NK-92 (cell line): ENCODE data around the gene PRSS33.

Experiments used
- DNase-seq: peaks from one replicate; lab custom pipeline; 2025; ENCODE audit not compliant: unreplicated experiment; lab: John Stamatoyannopoulos, UW

PRSS33 gene

DNA sequence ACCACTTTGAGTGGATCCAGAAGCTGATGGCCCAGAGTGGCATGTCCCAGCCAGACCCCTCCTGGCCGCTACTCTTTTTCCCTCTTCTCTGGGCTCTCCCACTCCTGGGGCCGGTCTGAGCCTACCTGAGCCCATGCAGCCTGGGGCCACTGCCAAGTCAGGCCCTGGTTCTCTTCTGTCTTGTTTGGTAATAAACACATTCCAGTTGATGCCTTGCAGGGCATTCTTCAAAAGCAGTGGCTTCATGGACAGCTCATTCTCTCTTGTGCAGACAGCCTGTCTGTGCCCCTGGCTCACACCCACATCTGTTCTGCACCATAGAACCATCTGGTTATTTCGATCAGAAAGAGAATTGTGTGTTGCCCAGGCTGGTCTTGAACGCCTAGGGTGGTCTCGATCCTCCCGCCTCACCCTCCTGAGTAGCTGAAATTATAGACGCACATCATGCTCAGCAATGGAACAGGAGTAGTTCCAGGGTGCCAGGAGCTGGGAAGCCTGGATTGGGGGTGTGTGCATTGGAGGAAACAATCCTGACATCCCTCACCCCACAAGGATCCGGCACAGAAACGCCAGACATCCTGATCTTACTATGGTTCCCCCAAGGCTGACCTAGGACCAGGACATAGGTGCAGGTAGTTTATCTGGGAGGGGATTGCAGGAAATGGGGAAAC is 34.3 kb upstream of the PRSS33 start:
- no peak for DNase-seq

DNA sequence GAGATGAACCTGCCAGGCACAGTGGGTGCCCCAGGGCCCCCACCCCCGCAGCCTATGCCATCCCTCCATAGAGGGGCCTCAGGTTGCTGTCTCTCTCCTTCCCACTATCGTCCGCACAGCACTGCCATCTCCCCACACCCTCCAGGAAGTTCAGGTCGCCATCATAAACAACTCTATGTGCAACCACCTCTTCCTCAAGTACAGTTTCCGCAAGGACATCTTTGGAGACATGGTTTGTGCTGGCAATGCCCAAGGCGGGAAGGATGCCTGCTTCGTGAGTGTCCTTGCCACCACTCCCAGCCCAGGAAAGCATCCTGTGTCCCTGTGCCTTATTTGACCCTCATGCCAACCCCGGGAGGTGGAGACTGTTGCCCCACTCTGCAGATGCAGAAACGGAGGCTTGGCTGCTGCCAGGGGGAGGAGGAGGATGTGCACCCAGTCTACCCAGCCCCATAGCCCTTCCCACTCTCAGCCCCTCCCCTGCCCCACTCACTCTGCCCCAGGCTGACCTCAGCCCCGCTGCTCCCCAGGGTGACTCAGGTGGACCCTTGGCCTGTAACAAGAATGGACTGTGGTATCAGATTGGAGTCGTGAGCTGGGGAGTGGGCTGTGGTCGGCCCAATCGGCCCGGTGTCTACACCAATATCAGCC is 33.6 kb upstream of the PRSS33 start:
- no peak for DNase-seq

DNA sequence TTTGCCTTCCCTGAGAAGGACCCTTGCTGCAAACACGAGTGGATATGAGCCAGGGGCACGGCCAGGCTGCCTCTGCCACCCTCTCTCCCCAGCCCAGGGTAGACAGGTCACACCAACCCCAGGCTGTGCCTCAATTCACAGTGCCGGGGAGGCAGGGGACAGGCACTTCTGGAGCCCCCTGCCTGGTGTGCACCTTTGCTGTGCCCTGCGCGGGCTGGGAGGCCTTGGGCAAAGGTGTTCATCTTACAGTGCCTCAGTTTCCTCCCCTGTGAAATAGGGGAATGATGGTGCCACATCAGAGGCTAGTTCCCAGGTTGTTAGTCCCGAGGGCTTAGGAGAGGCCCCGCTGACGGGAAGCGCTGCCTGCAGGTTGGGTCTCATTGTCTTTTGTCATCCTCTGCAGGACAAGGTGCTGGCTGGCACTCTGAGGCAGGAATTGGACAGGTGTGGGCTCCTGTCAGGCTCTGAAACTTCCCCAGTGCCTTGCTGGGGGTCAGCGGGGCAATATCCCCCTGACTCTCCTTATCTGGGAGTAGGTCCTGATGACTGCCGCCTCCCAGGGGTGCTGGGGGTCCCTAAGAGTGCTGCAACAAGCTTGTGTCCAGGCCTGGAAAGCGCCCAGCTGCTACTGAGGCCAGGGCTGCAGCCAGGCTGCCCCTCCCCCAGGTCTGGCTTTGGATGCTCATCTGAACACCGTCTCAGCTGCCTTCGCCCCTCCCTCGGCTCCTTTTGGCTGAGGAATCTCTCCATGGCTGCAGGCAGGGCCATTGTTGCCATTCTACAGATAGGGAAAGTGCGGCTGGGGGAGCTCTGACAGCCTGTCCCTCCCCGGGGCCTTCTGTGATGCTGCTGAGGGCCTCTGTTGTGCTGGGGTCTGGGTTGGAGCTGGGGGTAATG is 32.8 kb upstream of the PRSS33 start:
- no peak for DNase-seq

DNA sequence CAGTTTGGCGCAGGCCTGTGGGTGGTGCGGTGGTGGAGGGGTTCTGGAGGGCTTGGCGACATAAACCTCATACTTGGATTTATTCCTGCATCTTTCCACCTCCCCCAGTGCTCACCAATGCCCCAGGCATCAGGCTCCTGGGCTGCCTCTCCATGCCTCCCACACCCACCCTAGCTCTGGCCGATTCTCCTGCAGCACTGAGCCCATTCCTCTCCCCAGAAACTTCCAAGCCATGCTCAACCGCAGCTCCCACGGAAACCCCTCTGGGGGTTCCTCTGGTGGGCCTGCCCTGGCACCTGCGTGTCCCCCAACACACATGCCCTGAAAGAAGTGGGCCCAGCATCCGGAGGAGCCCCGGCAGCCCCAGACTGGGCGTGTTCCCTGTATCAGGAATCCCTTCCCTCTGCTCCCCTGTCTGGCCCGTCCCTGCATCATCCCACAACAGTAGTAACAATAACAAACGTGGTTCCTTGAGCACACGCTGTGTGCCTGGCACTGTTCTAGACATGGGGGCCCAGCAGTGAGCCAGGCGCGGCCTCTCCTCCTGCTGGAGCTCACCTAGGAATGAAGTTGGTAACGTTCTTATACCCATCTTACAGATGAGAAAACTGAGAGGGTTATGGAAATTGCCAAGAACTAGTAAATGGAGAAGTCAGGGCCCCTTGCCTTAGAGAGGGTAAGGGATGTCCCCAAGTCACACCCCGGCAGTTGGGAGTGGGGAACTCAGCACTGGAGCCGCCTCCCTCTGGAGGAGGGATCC is 32.0 kb upstream of the PRSS33 start:
- DNase-seq = no peak

DNA sequence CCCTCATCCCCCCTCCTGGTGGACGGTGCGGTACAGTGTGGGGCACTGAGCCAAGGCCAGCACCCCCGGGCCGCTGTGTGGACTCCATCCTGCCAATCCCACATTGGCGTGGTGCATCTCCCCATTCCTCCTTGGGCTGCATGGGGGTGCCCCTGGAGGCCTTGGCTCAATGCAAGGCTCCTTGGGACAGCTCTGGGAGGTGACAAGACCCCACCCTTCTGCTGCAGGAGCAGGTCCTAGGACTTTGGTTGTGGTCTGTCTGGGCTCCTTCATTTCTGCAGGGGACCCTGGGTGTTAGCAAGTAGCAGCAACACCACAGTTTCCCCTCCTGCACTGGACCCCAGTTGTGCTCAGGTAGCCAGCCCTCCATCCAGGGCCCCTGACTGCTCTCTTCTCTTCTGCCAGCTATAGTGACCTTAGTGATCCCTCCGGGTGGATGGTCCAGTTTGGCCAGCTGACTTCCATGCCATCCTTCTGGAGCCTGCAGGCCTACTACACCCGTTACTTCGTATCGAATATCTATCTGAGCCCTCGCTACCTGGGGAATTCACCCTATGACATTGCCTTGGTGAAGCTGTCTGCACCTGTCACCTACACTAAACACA is 31.0 kb upstream of the PRSS33 start:
- DNase-seq = no peak

DNA sequence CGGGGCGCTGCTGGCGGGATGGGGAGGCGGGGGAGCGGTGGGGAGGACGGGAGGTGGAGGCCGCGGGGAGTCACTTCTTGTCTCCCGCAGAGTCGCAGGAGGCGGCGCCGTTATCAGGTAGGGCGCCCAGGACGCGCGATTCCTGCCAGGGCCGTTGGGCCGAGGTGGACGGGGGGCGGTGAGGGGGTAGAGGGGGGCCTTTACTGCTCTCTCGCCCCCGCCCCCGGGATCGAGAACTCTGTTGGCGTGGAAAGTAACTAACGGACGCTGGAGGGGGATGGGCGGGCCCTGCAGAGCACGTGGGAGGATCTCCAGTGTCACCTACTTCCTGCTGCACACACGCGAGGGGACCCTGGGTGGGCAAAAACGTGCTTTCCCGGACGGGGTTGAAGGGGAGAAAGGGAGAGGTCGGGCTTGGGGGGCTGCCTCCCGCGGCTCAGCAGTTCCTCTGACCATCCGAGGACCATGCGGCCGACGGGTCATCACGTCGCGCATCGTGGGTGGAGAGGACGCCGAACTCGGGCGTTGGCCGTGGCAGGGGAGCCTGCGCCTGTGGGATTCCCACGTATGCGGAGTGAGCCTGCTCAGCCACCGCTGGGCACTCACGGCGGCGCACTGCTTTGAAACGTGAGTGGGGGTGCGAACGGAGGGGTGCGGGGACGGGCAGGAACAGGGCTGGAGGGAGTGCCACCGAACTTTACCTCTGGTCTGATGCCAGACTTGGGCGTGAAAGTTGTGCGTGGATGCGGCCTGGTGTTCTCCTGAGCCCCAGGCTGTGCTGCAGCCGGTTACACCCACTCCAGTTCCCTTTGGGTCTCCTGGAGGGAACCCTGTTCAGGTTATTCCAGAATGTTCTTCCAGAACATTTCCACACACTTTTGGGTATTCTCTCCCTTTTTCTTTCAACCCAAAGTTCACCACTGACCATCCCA is 30.2 kb upstream of the PRSS33 start:
- no peak for DNase-seq

DNA sequence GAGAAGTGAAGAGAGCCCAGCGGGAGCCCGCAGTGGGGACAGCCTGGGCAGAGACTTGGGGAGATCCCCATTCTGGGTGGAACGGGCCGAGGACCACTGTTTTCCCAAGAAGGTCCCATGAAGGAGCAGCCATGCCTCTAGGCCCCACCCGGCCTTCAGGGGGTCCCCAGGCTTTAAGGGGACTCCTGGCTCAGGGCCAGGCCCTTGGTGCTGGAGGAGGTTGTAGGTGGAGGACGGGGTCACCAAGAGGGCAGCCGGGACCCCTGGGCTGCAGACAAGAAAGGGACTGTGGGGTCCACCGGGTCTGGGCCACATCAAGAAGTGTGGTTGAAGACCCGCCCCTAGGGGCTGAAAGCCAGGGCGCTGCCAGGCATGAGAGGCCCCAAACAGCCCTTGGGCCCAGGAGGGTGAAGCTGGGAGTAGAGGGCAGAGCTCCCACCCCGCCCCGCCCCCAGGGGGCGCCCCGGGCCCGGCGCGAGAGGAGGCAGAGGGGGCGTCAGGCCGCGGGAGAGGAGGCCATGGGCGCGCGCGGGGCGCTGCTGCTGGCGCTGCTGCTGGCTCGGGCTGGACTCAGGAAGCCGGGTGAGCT is 29.5 kb upstream of the PRSS33 start, which contains the start of gene PRSS21:
TSS of gene PRSS21 (plus strand) at position 487 of the 589 bp plus-strand sequence. CDS start at position 519, 32 bp downstream.
- no peak for DNase-seq

DNA sequence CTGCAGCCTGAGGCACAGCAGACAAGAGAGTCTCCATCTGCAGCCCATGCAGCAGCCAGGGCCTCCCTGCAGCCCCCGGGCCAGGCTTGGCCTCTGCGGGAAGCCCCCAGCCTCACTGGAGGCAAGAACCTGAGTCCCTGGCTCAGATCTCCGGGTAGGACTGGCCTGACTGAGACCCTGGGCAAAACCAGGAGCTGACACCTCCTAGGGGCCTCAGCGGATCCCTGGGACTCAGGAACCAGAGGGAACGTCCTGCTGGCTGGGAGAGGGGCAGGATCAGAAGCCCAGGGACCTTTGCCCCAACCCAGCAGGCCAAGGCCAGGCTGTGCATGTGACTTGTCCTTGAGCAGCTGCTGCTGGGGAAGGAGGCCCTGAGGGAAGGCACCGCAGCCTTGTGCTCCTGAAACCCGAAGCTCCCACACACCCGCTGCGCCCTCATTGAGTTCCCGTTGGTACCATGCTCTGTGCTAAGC is 28.0 kb upstream of the PRSS33 start:
- DNase-seq = no peak

DNA sequence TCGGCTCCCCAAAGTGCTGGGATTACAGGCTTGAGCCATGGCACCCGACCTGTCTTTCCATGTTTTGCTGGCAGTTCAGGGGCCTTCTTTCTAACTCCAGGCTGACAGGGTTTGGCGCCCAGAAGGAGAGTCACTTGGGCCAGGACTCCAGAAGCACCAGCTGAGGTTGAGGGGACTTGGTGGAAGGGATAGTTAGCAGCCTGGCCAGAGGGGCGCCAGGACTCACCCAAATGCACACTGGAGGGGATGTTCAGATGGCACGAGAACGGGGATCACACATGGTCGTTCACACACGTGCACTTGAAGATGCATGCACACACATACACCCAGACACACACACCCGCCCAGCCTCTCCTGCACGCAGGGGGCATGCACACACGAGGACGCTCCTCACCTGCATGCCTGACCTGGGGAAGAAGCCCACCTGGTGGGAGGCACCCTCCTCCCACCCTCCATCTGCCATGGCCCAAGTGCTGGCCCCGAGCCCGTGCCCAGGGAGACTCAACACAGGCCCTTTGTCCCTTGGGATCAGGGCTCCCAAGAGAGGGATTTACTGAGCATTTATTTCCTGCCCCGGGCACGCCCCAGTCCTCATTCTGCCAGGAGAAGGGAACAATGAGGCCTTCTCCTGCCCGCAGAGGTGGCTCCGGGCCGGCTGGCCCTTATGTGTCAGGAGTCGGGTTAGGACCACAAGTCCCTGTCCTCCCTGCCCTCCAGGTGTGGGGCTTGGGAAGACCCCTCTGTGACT is 27.4 kb upstream of the PRSS33 start:
- no peak for DNase-seq

DNA sequence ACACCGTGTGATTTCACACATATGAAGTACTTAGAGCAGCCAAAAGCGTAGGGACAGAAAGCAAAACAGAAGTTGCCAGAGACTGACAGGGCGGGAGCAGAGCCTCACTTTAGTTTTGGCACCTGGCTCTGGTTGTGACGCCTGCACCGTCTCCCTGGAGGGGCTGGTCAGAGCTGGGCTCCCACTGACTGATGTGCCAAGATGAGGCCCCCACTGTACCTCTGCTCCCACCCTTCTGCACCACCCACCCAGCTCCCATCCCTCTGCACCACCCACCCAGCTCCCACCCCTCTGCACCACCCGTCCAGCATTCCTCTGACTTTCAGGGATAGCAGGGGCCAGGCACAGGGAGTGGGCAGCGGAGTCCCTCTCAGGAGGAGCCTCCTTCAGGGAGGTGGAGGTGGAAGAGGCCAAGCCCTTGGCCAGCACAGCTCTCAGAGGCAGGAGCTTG is 26.4 kb upstream of the PRSS33 start:
- DNase-seq = no peak

DNA sequence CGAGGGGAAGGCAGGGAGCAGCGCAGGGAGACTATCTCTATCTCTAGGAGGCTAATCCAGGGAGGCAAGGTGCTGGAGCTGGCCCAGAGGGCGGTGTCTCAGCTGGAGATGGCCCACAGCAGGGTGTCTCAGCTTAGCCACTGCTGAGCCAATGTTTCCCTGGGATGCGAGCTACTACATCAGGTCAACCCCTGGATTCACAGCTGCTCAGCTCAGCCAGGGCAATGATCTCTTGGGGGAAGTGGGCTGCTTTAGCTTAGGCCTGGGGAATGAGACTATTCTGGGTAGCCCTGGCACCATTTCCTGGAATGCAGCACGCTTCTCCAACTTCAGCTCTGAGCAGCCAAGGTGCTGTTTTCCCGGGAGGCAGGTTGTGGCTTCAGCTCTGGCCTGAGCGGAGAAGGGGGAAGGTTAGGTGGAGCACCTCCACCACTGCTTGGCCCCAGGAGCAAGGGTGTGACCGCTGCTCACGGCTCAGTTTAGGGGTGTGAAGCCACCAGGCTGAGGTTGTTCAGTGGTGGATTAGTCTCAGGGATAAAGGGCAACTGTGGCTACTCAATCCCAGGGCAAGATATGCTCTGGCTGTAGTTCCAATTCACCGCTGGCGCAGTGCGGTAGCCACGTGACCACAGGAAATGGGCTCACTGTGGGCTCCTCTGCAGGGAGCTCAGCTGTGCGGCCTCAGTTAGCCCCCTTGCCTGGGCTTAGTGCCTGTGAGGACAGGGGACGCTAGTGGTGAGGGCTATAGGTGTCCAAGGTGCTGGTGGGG is 24.5 kb upstream of the PRSS33 start:
- DNase-seq = no peak

DNA sequence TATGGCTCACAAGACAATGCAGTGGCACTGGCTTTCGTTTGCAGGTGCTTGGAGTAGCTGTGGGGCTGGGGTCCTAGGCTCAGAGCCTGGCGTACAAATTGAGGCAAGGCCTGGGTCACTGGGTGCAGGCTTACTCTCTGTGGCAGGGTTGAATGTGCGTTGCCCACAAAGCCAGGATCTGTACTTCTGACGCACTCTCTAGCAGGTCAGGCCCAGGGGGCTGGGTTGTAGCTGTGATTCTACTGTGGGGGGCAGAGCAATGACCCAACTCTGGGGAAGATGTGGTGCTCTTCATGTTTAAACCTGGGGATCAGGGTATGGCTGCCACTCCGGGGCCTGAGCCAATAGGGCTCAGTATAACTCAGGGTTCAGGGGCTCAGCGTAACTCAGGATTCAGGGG is 23.3 kb upstream of the PRSS33 start:
- DNase-seq = no peak

DNA sequence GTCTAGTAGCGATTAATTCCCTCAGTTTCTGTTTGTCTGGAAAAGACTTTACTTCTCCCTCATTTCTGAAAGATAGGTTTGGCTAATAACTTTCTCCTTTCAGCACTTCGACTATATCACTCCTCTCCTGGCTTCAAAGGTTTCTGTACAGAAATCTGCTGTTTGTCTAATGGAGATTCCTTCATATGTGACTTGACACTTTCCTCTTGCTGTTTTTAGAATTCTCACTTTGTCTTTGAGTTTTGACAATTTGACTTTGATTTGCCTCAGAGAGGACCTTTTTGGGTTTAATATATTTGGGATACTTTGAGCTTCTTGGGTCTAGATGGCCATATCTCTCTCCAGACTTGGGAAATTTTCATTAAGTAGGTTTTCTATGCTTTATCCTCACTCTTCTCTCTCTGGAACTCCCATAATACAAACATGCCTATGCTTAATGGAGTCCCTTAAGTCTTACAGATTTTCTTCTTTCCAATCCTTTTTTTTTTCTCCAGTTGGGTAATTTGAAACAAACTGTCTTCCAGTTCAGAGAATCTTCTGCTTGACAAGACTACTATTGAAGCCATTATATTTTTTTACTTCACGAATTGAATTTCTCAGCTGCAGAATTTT is 21.9 kb upstream of the PRSS33 start:
- no peak for DNase-seq

DNA sequence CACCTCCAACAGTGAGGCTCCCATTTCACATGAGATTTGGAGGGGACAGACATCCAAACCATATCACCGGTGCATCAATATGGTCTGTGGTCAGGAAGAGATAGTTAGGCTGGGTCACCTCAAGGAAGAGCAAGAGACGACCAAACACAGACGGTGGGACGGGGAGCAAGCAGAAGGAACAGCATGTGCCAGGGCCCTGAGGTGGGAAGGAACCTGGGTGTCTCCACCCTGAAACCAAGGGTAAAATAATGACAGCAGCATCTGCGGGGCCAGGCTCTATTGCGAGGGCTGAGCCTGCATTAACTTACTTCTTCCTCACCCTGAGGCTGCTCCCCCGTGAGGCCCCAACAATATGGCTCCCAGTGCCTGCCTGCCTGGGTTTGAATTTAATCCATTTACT is 20.8 kb upstream of the PRSS33 start:
- DNase-seq = no peak

DNA sequence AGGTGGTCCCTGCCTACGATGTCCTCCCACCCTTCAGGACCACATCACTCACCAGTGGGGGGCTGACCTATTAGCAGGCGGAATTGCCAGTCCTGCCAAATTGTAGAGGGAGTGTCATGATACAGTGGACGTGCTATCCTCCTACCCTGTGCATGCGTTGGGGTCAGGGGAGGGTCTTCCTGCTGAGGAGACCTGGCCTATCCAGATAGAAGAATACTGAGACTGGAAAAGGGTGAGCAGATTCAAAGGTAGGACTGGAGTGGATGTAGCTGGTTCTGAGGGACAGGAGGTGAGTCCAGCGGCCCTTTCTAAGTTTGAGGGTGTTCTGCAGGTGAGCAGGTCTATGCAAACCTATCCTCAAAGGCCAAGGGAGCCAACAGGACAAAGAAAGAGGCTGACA is 18.9 kb upstream of the PRSS33 start:
- DNase-seq = no peak

DNA sequence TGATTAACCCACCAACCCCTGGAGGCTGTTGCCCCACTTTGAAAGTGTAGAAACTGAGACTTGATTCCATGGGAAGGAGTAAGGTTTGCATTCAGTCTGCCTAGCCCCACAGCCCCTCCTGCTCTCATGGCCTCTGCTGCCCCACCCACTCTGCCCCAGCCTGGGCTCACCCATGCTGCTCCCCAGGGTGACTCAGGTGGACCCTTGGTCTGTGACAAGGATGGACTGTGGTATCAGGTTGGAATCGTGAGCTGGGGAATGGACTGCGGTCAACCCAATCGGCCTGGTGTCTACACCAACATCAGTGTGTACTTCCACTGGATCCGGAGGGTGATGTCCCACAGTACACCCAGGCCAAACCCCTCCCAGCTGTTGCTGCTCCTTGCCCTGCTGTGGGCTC is 17.4 kb upstream of the PRSS33 start:
- no peak for DNase-seq

DNA sequence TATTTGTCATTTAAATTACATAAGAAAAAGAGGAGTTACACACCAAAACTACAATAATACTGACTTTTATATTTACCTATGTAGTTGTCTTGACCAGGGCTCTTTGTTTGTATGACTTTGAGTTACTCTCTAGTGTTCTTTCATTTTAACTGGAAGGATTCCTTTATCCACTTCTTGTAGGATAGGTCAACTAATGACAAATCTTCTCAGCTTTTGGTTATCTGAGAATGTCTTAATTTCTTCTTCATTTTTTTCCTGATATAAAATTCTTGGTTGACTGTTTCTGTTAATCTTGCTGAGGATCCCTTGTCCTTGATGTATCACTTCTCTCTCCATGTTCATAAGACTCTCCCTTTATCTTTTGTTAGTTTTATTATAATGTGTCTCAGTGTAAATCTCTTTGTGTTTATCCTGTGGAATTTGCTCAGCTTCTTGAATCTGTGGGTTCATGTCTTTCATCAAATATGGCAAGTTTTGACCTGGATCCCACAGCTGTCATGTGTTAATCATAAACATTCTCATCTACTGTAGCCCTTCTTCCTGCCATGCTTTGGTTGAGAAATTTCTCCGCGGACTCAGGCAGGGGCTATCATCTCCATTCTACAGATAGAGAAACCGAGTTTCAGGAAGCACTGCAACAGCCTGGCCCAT is 16.3 kb upstream of the PRSS33 start:
- DNase-seq = no peak
